SIG-M5 treated with dmso at 0.1 percent for 504 hours (cell line): ENCODE data around the gene CDIPT.

ENCODE experiments used
- DNase-seq: peaks from one replicate; lab custom pipeline; 2025; ENCODE audit not compliant: unreplicated experiment; lab: John Stamatoyannopoulos, UW

Gene CDIPT

DNA sequence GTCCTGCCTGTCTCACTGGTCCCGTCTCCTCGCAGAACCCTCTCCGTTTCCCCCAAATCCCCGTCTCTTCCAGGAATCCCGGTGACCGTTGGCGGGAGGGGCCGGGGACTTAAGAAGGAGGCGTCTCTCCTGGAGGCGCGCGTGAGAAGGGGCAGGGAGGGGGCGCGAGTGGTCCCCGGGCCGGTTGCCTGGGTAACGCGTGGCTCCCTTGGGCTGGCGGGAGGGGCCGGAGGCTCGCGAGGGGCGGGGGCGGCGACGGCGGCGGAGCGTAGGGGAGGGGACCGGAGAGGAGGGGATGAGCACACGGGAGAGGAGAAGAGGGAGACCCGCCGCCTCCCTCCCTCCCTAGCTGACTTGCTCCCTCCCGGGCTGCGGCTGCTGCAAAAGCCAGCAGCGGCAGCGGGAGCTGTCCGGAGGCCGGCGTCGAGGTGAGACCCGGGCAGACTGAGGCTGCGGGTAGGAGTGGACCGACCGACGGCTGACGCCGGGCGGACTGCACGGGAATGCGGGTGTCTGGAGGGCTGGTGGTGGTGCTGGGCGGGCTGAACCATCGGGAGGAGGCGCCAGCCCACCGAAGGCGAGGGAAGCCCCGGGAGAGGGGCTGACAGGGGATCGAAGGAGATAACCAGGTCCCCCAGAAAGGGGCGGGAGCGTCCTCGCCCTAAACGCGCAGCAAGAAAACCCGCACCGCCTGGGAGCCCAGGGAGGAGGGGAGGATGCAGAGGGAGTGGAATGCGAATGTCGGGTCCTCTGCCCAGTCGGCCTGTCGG is 50.9 kb downstream of the CDIPT start, which contains the start of gene PRRT2:
Gene PRRT2, plus strand, starts transcription at position 298 of the 770 bp plus-strand sequence. CDS start 862 bp downstream, outside the sequence.
- no peak for DNase-seq

- peak; percentile 83 for DNase-seq
These were observed 51.7 kb downstream of the CDIPT start for GRCh38 chr16:29811170-29811895.

DNA sequence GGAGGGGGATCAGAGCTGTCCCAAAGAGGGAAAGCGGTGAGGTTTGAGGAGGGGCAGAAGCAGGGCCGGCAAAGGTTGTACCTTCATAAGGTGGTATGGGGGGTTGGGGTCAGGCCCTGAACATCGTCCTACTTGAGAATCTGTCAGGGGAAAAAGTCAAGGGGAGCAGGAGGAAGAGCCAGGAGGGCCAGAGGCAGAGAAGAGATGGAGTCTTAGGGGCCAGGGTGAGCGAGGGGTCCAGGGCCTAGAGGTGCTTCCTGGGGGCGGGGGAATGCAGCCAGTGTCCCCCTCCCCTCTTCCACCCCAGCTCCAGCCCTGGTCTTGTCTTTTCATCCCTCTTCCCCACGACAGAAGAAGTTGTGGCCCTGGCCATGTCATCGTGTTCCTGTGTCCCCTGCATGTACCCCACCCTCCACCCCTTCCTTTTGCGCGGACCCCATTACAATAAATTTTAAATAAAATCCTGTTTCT is 52.3 kb downstream of the CDIPT start:
- DNase-seq = no peak

DNA sequence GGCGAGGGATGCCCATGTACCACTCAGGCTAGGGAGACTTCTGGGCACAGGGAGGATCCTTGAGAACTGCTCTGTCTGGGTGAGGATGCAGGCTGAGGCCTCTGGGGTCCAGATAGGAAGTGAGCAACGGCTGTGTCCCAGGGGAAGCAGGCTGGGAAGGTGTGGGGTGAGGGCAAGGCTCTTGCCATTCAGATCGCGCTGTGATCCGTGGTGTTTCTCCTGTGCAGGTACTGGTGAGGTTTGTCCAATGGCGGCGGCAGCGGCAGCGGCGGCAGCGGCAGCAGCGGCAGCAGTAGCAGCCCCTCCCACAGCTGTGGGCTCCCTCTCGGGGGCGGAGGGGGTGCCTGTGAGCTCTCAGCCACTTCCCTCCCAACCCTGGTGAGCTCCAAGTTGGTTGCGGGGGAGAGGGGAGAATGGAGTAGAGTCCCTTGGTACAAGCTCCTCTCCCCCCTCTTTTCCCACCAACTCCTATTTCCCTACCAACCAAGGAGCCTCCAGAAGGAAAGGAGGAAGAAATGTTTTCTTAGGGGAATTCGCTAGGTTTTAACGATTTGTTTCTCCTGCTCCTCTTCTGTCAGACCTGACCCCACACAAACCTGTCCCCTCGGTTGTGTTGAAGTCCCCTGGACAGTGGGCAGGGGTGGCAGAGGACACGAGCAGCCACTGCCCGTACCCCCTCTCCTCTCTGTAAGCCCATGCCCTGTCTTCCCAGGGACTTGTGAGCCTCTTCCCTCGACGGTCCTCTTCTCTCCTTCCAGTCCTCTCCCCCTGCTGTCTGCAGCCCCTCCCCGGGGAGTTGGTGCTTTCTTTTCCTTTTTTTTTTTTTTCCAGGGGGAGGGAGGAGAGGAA is 53.0 kb downstream of the CDIPT start:
- DNase-seq = peak; percentile 53

DNA sequence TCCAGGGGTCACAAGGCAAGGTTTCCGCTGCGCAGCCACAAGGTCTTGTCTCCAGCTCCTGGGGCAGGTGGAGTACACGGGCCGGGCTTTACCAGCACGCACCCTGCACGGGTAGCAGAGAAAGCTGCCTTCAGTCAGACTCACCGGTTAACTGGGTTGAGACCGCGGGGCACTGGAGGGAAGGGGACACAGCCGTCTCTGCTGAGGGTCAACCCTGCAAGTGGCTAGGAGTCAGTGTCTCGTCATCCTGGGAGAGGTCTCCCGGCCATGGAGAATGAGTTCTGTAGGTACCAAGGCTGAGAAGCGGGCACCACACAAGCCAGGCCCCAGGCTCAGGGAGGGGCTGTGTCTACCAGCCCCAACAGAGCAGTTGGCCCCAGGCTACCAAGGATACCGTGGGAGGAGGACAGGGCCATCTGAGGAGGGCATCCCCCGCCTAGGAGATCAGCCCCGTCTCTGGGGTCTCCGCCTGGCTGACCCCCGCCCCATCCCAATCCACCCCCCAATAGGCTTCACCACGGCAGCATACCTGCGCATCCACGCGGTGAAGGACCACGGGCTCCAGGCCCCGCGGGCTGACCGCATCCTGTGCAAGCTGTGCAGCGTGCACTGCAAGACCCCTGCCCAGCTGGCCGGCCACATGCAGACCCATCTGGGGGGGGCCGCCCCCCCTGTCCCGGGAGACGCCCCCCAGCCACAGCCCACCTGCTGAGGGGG is 53.8 kb downstream of the CDIPT start:
- no peak for DNase-seq
